Vagina (tissue), 2 donors: Measurements from ENCODE around the gene PRR23E.

Experiments used
- CTCF ChIP-seq, 3 experiments: fragments of 450-650 bp in 2 of 3; fragments of 200-600 bp in 1 of 3; sonication (generic) in 1 of 3; IDR thresholded peaks; one replicate each; pipeline ENCODE4 v1.5.1; 2017 to 2019; ENCODE audit warnings: antibody characterized with exemption in 3 of 3, mild to moderate bottlenecking in 2 of 3, moderate library complexity in 2 of 3
- POLR2A ChIP-seq, 2 donors: fragments of 450-650 bp; IDR thresholded peaks; one replicate each; pipeline ENCODE4 v1.6.1; 2017; ENCODE audit warnings: antibody characterized with exemption in 2 of 2, mild to moderate bottlenecking in 2 of 2, moderate library complexity in 2 of 2
- POLR2AphosphoS5 ChIP-seq, 2 donors: sonication (generic); formaldehyde crosslinking; IDR thresholded peaks; one replicate each; pipeline ENCODE4 v1.9.0; 2017; ENCODE audit warnings: antibody characterized with exemption in 2 of 2, mild to moderate bottlenecking in 2 of 2, low read depth in 1 of 2; ENCODE audit not compliant: insufficient read depth in 1 of 2

- TF ChIP-seq CTCF (IDR thresholded peaks at IDR 0.05) (no peak), POLR2A (IDR thresholded peaks at IDR 0.05) (no peak), POLR2AphosphoS5 (IDR thresholded peaks at IDR 0.05; ENCODE audit: insufficient read depth in 1 of 2, low read depth in 1 of 2) (no peak)
These were observed 48.3 kb upstream of the PRR23E start for GRCh38 chr3:127144631-127145030.
